GM12878 (cell line): ENCODE results near the gene SHOC2. TPM values are rescaled to one million over a fixed set of nuclear protein-coding genes. Genes with fewer than 3 reads are reported as not detected.

Experiments
- CREB1 ChIP-seq: IDR thresholded peaks from 2 replicates; pipeline ENCODE4 v1.6.1; 2012; ENCODE audit warnings: low read depth, mild to moderate bottlenecking, inconsistent platforms
- CREM ChIP-seq: IDR thresholded peaks from 2 replicates; pipeline ENCODE4 v1.6.1; 2014; ENCODE audit warnings: antibody characterized with exemption, low read depth
- E2F8 ChIP-seq: fragments of 450-650 bp; IDR thresholded peaks from 2 replicates; pipeline ENCODE4 v1.6.1; 2018; ENCODE audit warnings: mild to moderate bottlenecking, low read depth, moderate library complexity; ENCODE audit not compliant: partially characterized antibody
- JUND ChIP-seq: IDR thresholded peaks from 2 replicates; pipeline ENCODE4 v1.6.1; 2012; ENCODE audit warnings: low read depth, mild to moderate bottlenecking, low read length, improper control_type of control experiment, moderate library complexity
- MXI1 ChIP-seq: fragments of 150-350 bp; IDR thresholded peaks from 2 replicates; pipeline ENCODE4 v1.6.1; 2011; ENCODE audit warnings: low read depth, mild to moderate bottlenecking, inconsistent platforms, low read length, improper control_type of control experiment
- NFIC ChIP-seq: IDR thresholded peaks from 2 replicates; pipeline ENCODE4 v1.6.1; 2012; ENCODE audit warnings: low read depth, mild to moderate bottlenecking, inconsistent platforms, low read length, moderate library complexity
- PAX8 ChIP-seq: fragments of 450-650 bp; IDR thresholded peaks from 2 replicates; pipeline ENCODE4 v1.6.1; 2017; ENCODE audit warnings: mild to moderate bottlenecking, moderate library complexity
- RUNX3 ChIP-seq: IDR thresholded peaks from 2 replicates; pipeline ENCODE4 v1.6.1; 2012; ENCODE audit warnings: low read length, inconsistent platforms
- YY1 ChIP-seq: IDR thresholded peaks from 2 replicates; pipeline ENCODE4 v1.6.1; 2011; ENCODE audit warnings: low read depth, mild to moderate bottlenecking, low read length
- polyA plus RNA-seq, 11 experiments: library from polyadenylated mRNA; depleted of rRNA in 4 of 11; unstranded in 6 of 11; stranded (reverse) in 5 of 11; fragments of >200 nt; fragmentation: Nextera tagmentation in 4 of 11; fragmentation: Illumina TruSeq in 1 of 11; extraction: Ambion mirVana in 4 of 11; extraction: Trizol in 1 of 11; gene quantifications; 1 replicate in 1 of 11; 2 replicates in 10 of 11; pipeline versions ENCODE4 v1.2.1 to v1.2.3, GENCODE V29; 2011 to 2016; ENCODE audit warnings: inconsistent platforms in 2 of 11, missing spikeins in 2 of 11, low read depth in 1 of 11
- total RNA-seq, 4 experiments: library from RNA; depleted of rRNA in 3 of 4; stranded (reverse); fragments of >200 nt in 3 of 4; fragmentation: Illumina TruSeq in 1 of 4; extraction: Trizol in 1 of 4; gene quantifications; 2 replicates each; pipeline versions ENCODE4 v1.2.1 to v1.2.3, GENCODE V29; 2013 to 2021

Gene SHOC2
- total and polyA plus RNA-seq, 10 of the 15 experiments (the other 5 are each of a cell fraction or from before 2014, with no cell fraction given), result 24.8 to 65.3 (median 42.6) TPM

DNA sequence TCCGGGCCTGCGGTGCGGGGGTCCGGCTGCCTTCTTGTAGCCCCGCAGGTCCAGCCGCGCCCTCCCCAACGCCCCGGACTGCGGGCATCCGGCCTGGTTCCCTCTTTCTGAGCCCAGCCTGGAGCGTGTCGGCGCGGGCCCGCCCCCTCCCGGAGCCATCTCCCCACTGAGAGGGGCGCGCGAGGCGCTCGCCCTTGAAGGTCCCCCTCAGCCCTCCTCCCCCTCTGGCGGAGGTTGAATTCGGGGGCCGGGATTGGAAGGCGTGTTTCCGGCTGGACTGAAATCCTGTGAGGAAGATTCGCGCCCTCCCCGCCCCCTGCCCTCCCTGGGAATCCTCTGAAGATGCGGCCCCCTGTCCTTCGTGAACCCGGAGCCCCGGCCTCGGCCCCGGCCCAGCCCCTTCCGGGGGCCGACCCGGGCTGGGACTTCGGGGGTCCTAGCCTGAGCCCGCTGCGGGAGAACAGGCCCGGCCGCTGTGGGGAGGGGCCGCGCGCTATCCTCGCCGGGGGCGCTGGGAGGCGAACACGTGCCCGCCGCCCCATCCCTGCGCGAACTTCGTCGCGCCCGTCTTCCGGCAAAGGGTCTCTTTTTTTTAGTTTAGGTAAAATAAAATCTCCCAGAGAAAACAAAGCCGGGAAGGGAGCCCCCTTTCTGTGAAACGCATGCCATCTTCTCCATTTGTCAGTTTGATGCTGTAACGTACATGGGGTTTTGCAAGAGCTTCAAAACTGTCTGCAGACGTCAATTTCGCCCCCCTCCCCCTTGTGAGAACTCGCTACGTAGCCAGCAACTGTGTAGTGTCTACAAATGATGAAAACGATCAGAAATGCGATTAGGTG lies 47.0 kb upstream of the SHOC2 start (continued):
- TF ChIP-seq MXI1 (peak; percentile 75), CREB1 (peak; percentile 88), PAX8 (no peak), E2F8 (peak; percentile 64), RUNX3 (0 out of 2 replicates have a peak, but pooled peaks have one; percentile 5), JUND (no peak), YY1 (peak; percentile 7; the same call in 1 of the 2 replicates), CREM (peak; percentile 78), NFIC (0 out of 2 replicates have a peak, but pooled peaks have one; percentile 54)
- TF ChIP-seq, all 136 proteins: peak for 32
